ENCODE measurements around the gene MLF1.

DNA sequence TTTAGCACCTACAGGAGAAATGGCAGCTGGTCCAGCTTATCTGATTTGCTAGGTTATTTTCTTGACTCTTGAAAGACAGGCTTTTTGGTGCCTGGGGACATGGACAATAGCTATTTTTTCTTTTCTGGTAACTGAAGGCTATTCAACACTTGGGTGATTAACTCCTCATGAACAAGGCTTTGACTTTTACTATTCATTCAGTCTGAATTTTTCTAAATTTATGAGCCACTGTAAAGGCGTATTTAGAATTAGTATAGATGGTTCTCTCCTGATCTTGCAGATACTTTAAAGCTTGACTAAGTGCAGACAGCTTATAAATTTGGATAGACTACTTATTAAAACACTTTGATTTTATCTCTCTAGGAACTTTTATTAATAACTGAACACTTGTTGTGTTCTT lies 54.9 kb downstream of the MLF1 start:
- TF ChIP-seq, protein P1, sequence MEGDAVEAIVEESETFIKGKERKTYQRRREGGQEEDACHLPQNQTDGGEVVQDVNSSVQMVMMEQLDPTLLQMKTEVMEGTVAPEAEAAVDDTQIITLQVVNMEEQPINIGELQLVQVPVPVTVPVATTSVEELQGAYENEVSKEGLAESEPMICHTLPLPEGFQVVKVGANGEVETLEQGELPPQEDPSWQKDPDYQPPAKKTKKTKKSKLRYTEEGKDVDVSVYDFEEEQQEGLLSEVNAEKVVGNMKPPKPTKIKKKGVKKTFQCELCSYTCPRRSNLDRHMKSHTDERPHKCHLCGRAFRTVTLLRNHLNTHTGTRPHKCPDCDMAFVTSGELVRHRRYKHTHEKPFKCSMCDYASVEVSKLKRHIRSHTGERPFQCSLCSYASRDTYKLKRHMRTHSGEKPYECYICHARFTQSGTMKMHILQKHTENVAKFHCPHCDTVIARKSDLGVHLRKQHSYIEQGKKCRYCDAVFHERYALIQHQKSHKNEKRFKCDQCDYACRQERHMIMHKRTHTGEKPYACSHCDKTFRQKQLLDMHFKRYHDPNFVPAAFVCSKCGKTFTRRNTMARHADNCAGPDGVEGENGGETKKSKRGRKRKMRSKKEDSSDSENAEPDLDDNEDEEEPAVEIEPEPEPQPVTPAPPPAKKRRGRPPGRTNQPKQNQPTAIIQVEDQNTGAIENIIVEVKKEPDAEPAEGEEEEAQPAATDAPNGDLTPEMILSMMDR (IDR thresholded peaks at IDR 0.05; ENCODE audit: low read length), result no peak
- TF ChIP-seq EZH2 (IDR thresholded peaks at IDR 0.05; ENCODE audit: borderline replicate concordance, low read length), result no peak

All from OCI-LY1 (cell line).